GM10266 (cell line): ENCODE results near the gene SH3PXD2A.
"Not testable (repeated sequence)": the region's sequence is repeated elsewhere in the genome, so short reads cannot be mapped to it uniquely, and the experiment has no call there.

Experiments used
- DNase-seq: peaks from one replicate; pipeline ENCODE4 v3.0.0; 2012; ENCODE audit errors: extremely low spot score
- CTCF ChIP-seq: IDR thresholded peaks from 2 replicates; pipeline ENCODE4 v1.5.1; 2012; ENCODE audit warnings: mild to moderate bottlenecking, low read depth; ENCODE audit not compliant: control insufficient read depth, insufficient read depth; ENCODE audit errors: missing control alignments

SH3PXD2A gene

GRCh38 chr10:103781329-103782061 lies 73.9 kb downstream of the SH3PXD2A start:
- TF ChIP-seq CTCF: peak; percentile 31
- no peak for DNase-seq

- DNase-seq: no peak
- TF ChIP-seq CTCF: no peak
Observed at GRCh38 chr10:103780242-103781149, 74.9 kb downstream of the SH3PXD2A start.

GRCh38 chr10:103778358-103779139 lies 76.8 kb downstream of the SH3PXD2A start:
- no peak for TF ChIP-seq CTCF

GRCh38 chr10:103776878-103777591 lies 78.3 kb downstream of the SH3PXD2A start:
- peak; percentile 40 for DNase-seq
- TF ChIP-seq CTCF: no peak

More at GRCh38 chr10:103778358-103779139, 76.8 kb downstream of the SH3PXD2A start:
- DNase-seq: no peak

GRCh38 chr10:103775776-103776175 lies 79.6 kb downstream of the SH3PXD2A start:
- DNase-seq: no peak
- no peak for TF ChIP-seq CTCF

GRCh38 chr10:103772846-103773245 lies 82.5 kb downstream of the SH3PXD2A start:
- not testable (repeated sequence) for DNase-seq
